Fibroblast of skin of abdomen (primary cell): ENCODE results near the gene TRIP11.

Source experiments
- DNase-seq: peaks from one replicate; pipeline ENCODE4 v3.0.0-alpha.2; 2013

The TRIP11 gene

GRCh38 chr14:92009604-92010003, 30.3 kb downstream of the TRIP11 start:
- no peak for DNase-seq

GRCh38 chr14:92005019-92005418, 34.8 kb downstream of the TRIP11 start:
- DNase-seq: no peak

DNA sequence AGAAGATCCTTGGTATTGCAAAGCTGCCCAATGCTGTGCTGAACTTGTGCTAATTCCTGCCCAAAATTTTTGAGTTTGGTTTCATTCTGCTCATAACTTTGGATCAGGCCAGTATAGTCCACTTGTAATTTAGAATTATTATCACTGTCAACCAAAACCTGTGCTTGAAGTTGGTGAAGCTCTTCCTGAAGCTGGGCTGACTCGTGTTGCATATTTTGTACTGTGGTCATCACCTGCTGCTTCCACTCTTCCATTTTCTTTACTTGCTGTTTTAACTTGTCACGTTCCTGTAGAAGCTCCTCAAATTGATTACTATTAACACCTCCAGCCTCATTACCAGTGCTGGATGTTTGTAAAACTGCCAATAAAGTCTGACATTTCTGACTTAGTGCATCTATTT, 35.8 kb downstream of the TRIP11 start:
- no peak for DNase-seq

DNA sequence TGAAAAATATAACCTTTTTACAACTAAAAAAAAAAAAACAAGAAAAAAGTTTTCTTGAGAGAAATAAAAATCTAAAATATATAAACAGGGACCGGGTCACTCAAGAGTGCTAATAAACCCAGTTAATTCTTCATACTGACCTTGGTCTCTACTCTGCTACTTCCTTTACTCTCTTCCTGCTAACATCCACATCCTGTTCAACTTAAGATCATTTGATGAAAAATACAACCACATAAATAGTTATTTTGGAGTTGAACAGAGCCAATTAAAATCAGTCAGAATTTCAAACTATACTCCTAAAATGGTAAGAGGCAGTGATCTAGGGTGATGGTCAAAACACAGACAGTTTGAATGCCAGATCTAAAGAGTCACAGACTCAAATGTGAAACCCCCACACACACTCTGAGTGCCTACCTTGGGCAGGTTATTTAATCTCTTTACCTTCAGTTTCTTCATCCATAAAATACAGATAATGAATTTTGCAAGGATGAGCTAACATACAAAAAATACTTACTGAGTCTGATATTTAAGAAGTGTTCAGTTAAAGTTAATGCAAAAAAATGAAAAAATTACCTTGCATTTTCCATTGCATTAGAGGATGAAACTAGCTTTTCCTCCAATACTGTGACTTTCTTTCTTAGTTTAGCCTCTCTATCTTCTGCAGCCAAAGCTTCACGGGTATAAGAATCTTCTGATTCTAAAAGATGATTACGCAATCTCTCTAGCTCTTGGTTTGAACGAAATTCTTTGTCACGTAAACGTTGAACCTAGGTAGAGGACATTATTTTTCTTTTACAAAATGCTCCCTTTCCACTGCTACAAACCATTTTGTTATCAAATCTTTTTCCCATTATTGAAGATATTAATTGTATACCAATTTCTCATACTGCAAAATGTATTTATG, 40.9 kb downstream of the TRIP11 start:
- DNase-seq: no peak

DNA sequence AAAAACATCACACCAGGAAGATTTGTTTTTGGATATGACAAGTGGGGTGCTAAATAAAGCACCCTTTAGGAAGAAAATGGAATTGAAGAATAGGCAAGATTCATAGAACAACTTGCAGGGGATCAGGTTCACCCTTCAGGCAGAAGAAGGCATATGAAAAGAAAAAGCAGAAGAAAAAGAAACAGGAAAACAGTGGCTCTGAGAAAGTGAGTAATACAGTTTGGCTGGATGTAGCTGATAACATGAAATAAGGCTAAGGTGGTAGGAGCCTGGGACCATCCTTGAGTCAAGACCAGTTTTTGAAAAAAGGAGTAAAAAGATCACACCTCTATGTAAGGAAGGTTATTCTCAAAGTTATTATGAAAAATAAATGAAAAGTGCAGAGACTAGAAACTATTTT, 42.4 kb downstream of the TRIP11 start:
- DNase-seq: no peak

DNA sequence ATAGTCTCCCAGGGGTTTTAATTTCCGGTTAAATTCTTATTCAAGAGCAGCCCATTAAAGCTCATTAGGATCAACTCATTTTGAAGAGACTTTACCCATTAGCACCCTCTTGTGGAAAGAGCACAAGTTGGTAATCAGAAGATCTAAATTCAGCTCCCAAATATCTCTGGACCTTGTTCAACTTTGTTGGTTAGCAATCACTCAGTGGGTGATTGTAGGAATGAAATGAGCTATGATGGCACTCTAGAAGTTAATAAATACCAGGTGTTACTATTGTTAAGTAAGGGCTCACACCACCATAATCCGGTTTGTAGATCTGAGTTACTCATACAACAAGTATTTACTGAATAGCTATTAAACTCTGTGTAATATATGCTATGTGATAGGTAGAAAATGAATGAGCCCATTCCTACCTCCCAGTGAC, 42.9 kb downstream of the TRIP11 start:
- peak; percentile 96 for DNase-seq

DNA sequence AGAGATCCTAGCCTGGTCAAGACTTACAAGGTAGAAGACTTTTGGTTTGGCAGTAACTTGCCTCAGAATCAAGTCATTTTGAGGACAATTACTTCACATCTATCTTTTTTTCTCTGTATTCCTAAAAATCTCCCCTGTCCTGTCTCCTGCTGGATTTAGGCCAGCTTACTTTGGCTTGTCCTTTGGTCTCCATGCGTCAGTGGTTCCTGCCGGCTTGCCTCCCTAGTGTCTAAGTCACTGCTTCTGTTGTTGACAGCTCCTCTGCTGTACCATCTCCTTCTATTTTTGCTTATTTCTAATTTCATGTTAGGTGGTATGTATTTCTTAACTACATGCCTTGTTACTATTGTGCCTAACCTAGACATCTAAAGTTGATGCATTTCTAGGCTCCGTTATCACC, 52.7 kb downstream of the TRIP11 start:
- DNase-seq: no peak

DNA sequence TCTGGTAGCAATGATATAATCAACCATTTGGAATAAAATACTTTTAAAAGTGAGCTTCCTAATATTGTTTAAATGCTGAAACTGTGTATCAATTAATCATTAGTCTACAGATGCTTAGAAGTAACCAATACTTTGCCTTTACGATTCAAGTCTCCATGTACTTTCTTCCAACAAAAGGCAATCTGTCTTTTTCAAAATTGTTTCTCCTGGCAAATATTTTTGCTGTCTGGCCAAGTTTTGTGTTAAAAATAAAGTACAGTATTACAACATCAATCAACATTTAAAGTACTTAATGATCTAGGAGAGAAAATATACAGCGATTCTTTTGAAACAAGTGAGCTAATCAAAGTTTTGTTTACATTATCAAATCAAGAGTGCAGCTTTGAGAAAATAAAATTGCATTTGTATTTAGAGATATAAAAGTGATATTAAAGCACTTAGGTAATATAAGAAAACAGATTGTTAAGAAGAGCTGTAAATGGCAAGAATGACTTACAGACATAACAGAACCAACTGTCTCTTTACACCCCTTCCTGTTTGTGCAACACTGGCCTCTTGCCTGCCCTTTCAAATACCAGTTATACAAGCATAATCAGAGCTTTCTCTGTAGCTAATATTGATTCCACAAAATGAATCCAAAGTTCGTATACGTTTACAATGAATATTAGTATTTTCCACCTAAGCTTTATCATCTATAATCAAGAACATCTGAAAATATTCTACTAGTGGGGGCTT, 54.2 kb downstream of the TRIP11 start:
- no peak for DNase-seq

DNA sequence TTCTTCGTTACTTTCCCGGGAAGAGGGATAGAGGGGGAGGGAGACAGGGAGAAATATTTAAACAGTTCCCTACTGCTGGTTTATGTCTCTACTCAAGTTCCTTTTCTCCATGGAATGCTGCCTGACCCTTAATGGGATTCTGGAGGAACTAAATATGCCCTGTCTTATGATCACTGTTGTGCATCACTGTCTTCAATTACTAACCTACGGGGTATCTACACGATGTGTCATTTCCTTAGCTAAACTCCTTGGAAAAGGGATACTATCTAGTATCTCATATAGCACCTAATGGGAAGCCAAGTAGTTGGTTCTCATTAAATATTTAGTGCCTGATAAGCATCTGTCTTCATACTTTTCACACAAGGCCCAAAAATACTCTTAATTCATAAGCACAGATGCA, 54.9 kb downstream of the TRIP11 start:
- peak; percentile 82 for DNase-seq

GRCh38 chr14:91983588-91983987, 56.3 kb downstream of the TRIP11 start:
- peak; percentile 79 for DNase-seq

DNA sequence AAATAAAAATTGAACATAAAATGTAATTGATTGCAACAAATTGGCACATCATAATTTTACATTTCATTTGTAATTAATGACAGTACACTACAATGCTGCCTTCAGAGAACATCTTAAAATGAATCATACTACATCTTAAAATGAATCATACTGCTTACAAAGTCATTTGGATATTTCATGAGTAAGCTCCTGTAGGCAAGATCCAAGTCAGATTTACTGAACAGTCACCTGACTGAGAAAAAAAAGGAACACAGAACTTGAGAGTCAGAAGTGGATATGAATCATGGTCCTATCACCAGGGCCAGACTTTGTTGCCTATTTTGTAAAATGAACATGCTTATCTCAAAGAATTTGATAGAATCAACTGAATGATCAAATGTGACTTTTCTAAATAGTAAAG, 59.7 kb downstream of the TRIP11 start:
- DNase-seq: peak; percentile 89

- DNase-seq: no peak
Observed at GRCh38 chr14:91977884-91978283, 62.0 kb downstream of the TRIP11 start.

DNA sequence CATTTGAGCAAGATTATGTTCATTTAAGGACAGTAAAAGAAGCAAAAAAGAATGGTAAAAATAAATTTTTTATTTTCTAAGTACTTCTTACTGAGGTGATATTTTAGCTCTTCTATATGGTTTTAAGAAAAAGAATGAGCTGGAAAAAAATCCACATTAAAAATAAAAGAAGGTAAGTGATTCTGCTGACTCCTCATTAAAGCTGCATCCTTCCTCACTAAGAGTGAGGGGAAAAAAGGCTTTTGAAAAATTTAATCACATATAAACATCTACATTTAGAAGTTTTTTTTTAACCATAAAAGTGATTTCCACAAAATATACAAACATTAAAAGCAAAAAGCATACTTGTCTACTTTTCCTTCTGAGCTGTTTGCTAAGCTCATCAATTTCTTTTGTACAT, 64.1 kb downstream of the TRIP11 start:
- DNase-seq: no peak

GRCh38 chr14:91971188-91971778, 68.6 kb downstream of the TRIP11 start:
- DNase-seq: no peak

DNA sequence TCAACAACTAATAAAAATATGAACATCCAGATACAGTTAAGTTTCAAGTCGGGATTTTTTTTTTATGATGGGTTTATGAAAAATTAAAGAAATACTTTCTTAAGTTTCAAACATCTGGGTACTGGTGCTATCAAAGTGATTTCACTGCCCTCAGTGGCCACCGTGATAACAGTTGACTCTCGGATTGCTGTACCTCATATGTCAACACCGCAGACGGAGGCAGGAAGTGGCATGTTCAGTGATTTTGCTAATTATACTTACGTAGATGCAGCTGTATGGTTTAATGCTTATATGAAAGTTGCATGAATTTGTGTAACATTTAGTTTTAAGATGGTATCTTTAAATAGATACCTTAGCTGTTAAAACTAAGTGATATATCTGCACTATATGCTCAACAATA, 71.6 kb downstream of the TRIP11 start:
- DNase-seq: no peak

DNA sequence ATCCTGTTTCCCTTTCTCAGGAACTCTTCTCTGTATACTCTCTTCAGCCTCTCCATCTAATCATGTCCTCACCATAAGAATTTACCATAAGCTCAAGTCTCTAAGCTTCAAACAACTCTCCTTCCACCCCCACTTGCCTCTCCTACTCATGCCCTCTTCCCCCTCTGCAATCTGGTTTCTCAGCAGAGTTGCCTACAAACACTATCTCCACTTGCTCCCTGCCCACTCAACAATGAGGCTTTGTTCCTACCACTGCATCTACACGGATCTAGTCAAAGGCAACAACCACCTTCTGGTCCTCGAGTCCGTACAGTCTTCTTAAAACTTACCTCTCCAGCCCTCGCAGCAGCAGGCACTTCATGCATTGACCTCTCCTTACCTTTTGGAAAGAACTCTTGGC, 75.1 kb downstream of the TRIP11 start:
- no peak for DNase-seq

DNA sequence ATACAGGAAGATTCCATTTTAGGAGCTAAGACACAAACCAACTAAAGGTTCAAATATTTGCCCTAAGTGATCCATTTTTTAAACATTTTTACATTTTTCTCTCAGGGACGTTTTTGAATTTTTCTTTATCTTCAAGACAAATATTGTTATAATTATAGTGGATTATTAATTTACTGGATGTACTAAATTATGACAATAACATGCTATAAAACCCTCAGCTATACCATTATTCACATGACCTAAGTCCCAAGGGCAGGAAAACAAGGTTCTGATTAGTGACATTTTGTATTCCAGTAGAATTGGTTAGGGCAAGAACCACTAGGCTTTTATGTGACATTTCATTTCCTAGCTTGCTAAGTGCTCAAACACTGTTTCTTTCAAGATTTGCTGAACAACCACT, 75.8 kb downstream of the TRIP11 start:
- no peak for DNase-seq

DNA sequence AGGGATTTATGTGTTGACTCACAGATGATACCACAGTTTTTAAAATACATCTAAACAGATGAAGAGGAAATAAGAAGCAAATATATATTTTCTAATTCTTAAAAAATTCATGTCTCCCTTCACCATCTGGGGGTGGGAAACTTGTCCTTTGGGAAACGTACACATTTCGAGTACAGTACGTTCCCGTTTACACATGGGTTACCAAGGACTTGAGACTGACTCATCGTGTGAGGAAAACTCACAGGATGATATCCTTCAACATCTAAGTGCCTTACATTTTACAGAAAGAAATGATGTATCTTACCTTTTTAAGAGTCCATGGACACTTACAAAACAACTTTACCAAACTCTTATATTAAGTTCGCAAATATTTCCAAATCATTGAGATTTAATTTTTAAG, 76.4 kb downstream of the TRIP11 start:
- no peak for DNase-seq

DNA sequence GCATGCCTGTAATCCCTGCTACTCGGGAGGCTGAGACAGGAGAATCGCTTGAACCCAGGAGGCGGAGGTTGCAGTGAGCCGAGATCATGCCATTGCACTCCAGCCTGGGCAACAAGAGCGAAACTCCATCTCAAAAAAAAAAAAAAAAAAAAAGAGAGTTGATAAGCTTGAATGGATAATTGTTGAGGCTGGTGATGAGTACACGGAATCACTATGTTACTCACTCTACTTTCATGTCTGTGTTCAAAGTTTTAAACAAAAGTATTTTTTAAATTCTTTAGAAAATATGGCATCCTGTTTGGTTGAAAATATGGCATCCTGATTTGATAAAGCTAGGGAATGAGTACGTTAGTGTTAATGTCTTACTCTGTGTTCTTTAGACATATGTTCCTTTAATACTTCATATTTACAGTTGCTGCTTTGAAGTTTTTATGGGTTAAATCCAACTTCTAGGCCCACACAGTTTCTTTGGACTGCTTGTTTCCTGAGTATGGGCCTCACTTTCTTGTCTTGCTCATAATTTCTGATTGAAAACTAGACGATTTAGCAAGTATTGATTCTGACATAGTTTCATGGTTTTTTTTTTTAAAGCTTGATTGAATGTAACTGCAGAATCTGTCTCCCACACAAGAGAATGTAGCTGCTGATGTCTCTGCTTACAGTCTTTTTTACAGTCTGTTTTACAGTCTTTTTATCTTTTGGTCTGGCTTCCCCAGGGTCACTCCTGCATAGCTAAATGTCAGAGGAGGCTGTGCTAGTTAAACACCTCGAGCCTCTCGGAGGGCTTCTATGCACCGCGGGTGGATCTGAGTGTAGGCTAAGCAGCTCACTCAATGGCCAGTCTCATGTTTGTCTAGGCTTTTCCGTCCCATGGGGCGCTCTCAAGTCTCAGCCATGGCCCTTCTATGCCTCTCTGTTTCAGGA, 78.3 kb downstream of the TRIP11 start:
- DNase-seq: no peak

GRCh38 chr14:91957876-91958313, 82.0 kb downstream of the TRIP11 start:
- DNase-seq: no peak

GRCh38 chr14:91956616-91957015, 83.2 kb downstream of the TRIP11 start:
- no peak for DNase-seq

DNA sequence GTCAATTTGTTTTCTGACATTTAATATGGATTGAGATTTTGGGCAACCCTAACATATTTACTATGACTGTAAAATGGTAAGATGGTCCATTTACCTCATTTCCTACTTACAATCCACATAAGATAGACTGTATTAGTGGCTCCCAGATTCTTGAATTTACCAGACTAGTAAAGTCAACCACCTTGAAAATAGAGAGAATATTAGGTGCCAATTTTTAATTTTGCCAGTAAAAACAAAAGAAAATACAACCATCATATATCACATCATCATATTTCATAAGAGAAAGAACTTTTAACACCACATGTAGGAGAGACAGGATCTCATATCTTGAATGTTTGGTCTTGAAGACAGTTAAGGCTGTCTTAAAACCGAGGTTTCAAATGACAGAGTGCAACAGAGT, 84.7 kb downstream of the TRIP11 start:
- no peak for DNase-seq
